Activated naive CD8-positive, alpha-beta T cell treated with anti-CD3 and anti-CD28 coated beads, Interleukin-2, amount 50 U/mL, for 24 hours (primary cell): ENCODE results near the gene DGKQ.
"Not testable (repeated sequence)": the region's sequence is repeated elsewhere in the genome, so short reads cannot be mapped to it uniquely, and the experiment has no call there.

ENCODE experiments used
- ATAC-seq: fragments of 150-1000 bp; cut with Tn5 transposase; one replicate; pipeline ENCODE4 v1.10.0; 2021
- DNase-seq: peaks from one replicate; pipeline ENCODE4 v3.0.0; 2021
- H3K27ac Mint-ChIP-seq: one replicate; pipeline ENCODE4 v1.8.0; 2021; ENCODE audit warnings: mild to moderate bottlenecking, mixed read lengths
- H3K27me3 Mint-ChIP-seq: one replicate; pipeline ENCODE4 v1.8.0; 2021; ENCODE audit warnings: mixed read lengths
- H3K36me3 Mint-ChIP-seq: one replicate; pipeline ENCODE4 v1.8.0; 2021; ENCODE audit warnings: low read depth, mixed read lengths
- H3K4me1 Mint-ChIP-seq: one replicate; pipeline ENCODE4 v1.8.0; 2021; ENCODE audit warnings: mixed read lengths
- H3K4me3 Mint-ChIP-seq: one replicate; pipeline ENCODE4 v1.8.0; 2021; ENCODE audit warnings: mild to moderate bottlenecking, moderate library complexity, mixed read lengths
- H3K9me3 Mint-ChIP-seq: one replicate; pipeline ENCODE4 v1.8.0; 2021; ENCODE audit warnings: mixed read lengths

DGKQ gene

GRCh38 chr4:984336-985054 is 11.1 kb upstream of the DGKQ start:
- Mint-ChIP-seq H3K27ac (no peak overlapping the region), H3K9me3 (no peaks in the 10 kb centered on the region), H3K27me3 (no peaks in the 10 kb centered on the region), H3K36me3 (no peaks in the 10 kb centered on the region), H3K4me1 (peaks cover 22% of the 10 kb centered on the region), H3K4me3 (peak overlapping the region; percentile 86)
- ATAC-seq: no peak
- no peak for DNase-seq

DNA sequence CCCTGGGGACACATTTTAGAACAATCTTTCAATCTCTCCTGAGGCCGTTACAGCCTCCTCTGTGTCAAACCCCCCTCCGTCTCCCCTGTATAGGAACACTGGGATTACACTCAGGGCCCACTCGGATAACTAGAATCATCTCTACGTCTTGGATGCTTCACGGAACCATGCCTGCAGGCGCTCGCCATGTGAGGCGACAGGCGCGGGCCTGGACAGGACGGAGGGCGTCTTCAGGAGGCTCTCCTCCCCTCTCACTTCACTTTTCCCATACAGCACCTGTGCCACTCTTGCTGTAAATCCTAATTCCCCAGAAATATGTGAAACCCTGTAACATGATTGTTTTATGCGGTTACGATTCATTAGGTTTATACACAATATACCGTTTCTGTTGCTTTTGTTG is 9.4 kb upstream of the DGKQ start:
- no peaks in the 10 kb centered on the region for H3K27me3 Mint-ChIP-seq

GRCh38 chr4:982291-982690 is 8.9 kb upstream of the DGKQ start:
- H3K27me3 Mint-ChIP-seq: no peaks in the 10 kb centered on the region
- no peak for ATAC-seq
- no peaks in the 10 kb centered on the region for H3K36me3 Mint-ChIP-seq
- no peak overlapping the region for H3K4me3 Mint-ChIP-seq
- peaks cover 22% of the 10 kb centered on the region for H3K4me1 Mint-ChIP-seq
- H3K27ac Mint-ChIP-seq: no peak overlapping the region
- no peak for DNase-seq
- no peaks in the 10 kb centered on the region for H3K9me3 Mint-ChIP-seq

More for the DNA sequence above, 9.4 kb upstream of the DGKQ start:
- DNase-seq: no peak
- Mint-ChIP-seq H3K9me3 (no peaks in the 10 kb centered on the region), H3K27ac (no peak overlapping the region), H3K4me3 (no peak overlapping the region), H3K4me1 (peaks cover 22% of the 10 kb centered on the region), H3K36me3 (no peaks in the 10 kb centered on the region)
- ATAC-seq: no peak

GRCh38 chr4:978957-979701 is 5.8 kb upstream of the DGKQ start:
- no peak for DNase-seq
- H3K9me3 Mint-ChIP-seq: no peaks in the 10 kb centered on the region
- no peaks in the 10 kb centered on the region for H3K36me3 Mint-ChIP-seq
- ATAC-seq: no peak
- no peak overlapping the region for H3K4me3 Mint-ChIP-seq
- no peaks in the 10 kb centered on the region for H3K4me1 Mint-ChIP-seq
- H3K27ac Mint-ChIP-seq: no peak overlapping the region
- H3K27me3 Mint-ChIP-seq: no peaks in the 10 kb centered on the region

DNA sequence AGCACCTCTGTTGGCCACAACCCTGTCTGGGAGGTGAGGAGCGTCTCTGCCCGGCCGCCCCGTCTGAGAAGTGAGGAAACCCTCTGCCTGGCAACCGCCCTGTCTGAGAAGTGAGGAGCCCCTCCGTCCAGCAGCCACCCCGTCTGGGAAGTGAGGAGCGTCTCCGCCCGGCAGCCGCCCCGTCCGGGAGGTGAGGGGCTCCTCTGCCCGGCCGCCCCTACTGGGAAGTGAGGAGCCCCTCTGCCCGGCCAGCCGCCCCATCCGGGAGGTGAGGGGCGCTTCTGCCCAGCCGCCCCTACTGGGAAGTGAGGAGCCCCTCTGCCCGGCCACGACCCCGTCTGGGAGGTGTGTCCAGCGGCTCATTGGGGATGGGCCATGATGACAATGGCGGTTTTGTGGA is 2.6 kb upstream of the DGKQ start:
- DNase-seq, H3K9me3 Mint-ChIP-seq, H3K27me3 Mint-ChIP-seq, H3K36me3 Mint-ChIP-seq, H3K27ac Mint-ChIP-seq, H3K4me3 Mint-ChIP-seq, H3K4me1 Mint-ChIP-seq, ATAC-seq: not testable (repeated sequence)

DNA sequence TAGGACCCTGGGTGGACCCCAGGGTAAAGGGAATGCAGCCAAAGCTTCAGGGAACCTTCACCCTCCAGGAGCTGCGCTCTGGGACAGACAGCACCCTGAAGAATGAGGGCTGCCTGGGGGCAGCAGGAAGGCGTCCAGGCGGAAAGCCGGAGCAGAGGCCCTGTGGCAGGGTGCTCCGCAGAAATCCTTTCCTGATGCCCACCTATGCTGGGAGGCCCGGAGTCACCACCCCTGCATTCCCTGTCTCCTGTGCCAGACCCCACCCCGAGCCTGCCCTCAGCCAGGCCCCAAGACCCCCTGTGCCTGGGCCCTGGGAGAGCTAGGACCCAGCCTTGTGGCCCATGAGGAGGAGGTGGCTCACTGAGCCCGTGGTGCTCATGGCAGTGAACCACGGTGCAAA is 1.3 kb upstream of the DGKQ start:
- no peak overlapping the region for H3K27ac Mint-ChIP-seq
- H3K4me1 Mint-ChIP-seq: peaks cover 11% of the 10 kb centered on the region
- H3K9me3 Mint-ChIP-seq: no peaks in the 10 kb centered on the region
- H3K27me3 Mint-ChIP-seq: no peaks in the 10 kb centered on the region
- no peak for ATAC-seq
- no peak for DNase-seq
- no peaks in the 10 kb centered on the region for H3K36me3 Mint-ChIP-seq
- H3K4me3 Mint-ChIP-seq: no peak overlapping the region

DNA sequence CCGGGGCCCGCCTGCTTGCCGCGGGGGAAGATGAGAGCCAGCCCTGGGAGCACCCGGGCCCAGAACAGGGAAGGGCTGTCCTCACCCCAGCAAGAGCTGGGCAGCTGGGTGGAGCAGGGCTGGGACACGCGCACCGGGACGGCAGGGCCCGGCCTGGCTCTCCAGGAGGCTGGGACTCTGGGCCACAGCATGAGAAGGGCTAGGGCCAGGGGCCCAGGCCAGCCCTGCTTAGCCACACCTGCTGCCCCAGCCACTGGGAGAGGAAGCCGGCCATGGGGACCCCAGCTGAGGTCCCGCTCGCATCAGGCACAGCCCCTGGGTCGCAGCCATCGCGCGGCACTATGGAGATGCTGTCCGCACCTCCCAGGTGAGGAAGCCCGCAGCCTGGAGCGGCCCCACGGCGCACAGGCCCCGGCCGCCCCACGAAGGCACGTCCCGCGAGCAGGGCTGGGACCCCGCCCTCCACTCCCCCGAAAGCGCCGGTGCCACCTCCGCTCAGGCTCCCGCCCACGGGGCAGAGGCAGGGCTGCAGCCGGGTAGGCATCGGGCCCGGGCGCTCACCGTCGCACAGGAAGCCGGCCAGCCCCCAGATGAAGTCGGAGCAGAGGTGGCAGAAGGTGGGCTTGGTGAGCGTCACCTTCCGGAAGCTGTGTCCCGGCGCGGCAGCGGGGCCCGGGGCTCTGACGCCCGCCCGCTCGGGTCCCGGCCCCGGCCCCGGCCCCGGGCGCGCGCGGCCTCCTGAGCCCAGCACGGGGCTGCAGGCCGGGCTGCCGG is 531 bp downstream of the DGKQ start:
- H3K9me3 Mint-ChIP-seq: no peaks in the 10 kb centered on the region
- no peak overlapping the region for H3K27ac Mint-ChIP-seq
- H3K27me3 Mint-ChIP-seq: no peaks in the 10 kb centered on the region
- peaks cover 11% of the 10 kb centered on the region for H3K4me1 Mint-ChIP-seq
- H3K4me3 Mint-ChIP-seq: peak overlapping the region; percentile 46
- H3K36me3 Mint-ChIP-seq: no peaks in the 10 kb centered on the region
- DNase-seq (peak; percentile 51), ATAC-seq (peak; percentile 35)

DNA sequence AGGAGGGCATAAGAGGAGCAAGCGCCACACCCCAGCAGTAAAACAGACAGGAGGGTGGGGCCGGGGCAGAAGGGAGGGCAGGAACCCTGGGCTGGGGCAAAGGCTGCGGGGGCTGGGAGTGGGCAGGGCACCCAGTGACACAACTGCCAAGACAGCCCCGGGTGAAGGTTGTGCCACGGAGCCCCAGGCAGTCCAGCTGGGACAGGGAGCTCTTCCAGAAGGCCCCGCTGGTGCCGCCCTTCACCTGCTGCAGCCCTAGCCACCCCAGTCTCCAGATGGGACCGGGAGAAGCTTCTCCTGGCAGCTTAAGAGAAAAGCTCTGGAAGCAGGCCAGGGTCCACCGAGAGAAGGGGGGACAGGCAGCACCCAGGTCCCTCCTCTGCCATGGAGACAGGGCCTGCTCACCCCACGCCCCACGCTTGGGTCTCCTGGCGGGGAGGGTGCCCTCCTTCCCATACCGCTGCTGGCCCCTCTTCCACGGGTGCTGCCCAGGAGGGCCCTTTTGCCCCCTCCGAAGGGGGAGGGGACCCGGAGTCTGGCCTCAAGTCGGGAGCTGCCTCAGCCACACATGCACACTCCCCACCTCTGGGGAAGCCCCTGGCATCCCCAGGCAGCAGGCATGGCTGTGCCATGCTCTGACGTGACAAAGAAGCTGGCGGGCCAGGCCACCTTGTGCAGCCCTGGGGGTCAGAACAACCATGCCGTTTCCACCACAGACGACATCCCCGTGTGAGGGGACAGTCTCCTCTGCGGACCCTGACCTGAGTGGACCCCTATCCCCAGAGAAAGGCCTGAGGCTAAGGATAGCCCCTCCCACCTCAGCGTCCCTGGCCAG is 1.5 kb downstream of the DGKQ start:
- H3K27ac Mint-ChIP-seq: no peak overlapping the region
- H3K4me1 Mint-ChIP-seq: peaks cover 11% of the 10 kb centered on the region
- no peak for DNase-seq
- H3K4me3 Mint-ChIP-seq: peak overlapping the region; percentile 46
- ATAC-seq: no peak
- H3K36me3 Mint-ChIP-seq: no peaks in the 10 kb centered on the region
- no peaks in the 10 kb centered on the region for H3K27me3 Mint-ChIP-seq
- no peaks in the 10 kb centered on the region for H3K9me3 Mint-ChIP-seq

DNA sequence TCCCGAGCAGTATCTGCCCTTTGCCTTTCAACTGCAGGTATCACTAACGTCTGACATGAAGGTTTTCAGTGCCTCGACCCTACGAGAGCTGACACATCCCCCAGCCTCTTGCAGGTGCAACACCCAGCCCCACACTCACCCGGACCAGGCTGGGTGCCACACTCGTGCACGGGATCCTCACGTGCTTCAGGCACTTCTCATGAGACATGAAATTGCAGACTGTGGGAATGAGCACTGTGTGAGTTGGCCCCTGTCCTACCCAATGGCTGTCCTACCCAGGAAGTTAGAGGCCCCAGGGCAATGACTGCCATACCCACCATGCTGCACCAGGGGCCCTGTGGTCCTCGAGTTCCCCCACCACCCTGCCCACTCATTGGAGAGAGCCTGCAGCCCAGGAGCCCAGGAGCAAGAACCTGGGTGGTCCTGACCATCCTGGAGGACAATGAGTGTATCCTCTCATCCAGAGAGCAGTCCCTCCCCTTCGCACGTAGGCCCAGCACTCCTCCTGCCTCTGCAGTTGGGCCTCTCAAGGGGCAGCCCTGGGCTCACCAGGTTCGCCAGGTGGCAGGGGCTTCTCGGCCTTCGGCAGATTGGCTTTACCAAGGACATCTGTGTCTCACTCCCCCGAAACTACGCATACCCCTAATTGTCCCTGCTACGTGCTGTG is 2.4 kb downstream of the DGKQ start:
- no peak for ATAC-seq

DNA sequence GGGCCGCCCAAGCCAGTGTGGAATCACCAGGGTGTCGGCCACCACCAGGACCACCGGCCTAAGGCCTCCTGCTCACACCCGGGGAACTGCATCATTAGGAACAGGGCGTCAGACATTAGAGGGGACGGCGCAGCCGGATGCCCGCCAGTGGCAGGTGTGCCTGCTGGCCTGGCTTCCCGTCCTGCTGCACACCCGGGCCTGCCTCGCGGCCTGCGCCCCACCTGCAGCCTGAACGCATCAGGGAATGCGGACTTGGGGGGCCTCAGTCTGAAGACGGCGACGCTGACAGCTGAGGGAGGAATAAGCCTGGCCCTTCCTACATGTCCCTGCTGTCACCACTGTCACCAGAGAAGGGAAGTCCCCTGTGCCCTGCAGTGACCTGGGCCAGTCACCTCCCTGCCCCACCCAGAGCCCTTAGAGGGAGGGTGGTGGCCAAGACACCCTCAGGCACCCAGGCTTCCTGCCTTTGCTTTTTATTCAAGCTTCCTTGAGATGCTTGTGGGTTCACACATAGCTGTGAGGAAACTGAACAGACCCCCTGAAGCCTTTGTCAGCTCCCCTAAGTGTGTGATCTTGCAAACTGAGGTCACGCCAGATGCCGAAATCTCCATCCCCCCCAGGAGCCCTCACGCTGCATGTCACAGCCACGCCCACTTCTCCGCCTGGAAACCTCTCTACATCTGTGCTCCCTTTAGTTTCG is 3.2 kb downstream of the DGKQ start:
- no peak overlapping the region for H3K4me3 Mint-ChIP-seq
- ATAC-seq: no peak

More for the DNA sequence above, 2.4 kb downstream of the DGKQ start:
- H3K9me3 Mint-ChIP-seq: no peaks in the 10 kb centered on the region
- peaks cover 11% of the 10 kb centered on the region for H3K4me1 Mint-ChIP-seq
- no peaks in the 10 kb centered on the region for H3K27me3 Mint-ChIP-seq
- no peak for DNase-seq
- no peak overlapping the region for H3K4me3 Mint-ChIP-seq
- H3K36me3 Mint-ChIP-seq: peaks cover under 1% of the 10 kb centered on the region
- H3K27ac Mint-ChIP-seq: no peak overlapping the region

GRCh38 chr4:968621-969394 is 4.6 kb downstream of the DGKQ start:
- no peak overlapping the region for H3K27ac Mint-ChIP-seq
- H3K4me3 Mint-ChIP-seq: no peak overlapping the region

More for the DNA sequence above, 3.2 kb downstream of the DGKQ start:
- DNase-seq: peak; percentile 23
- H3K9me3 Mint-ChIP-seq: no peaks in the 10 kb centered on the region
- no peak overlapping the region for H3K27ac Mint-ChIP-seq
- peaks cover 11% of the 10 kb centered on the region for H3K4me1 Mint-ChIP-seq
- peaks cover 1% of the 10 kb centered on the region for H3K36me3 Mint-ChIP-seq
- H3K27me3 Mint-ChIP-seq: no peaks in the 10 kb centered on the region

DNA sequence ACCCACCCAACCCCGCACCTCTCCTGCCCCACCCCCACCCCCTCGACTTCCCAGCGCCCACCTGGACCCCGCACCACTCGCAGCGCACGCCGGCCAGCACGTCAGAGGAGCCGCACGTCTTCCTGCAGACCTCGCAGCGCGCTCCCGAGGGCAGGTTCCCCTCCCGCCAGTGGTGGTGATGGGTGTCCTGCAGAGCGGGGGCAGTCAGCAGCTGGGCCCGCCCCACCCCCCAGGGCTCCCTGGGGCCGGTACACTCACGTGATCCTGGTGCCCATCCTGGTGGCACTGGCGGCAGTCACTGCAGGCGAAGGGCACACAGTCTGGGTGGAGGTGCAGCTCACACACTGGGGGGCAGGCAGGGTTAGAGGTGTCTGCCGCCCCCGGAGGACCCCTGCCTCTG is 5.1 kb downstream of the DGKQ start:
- DNase-seq (no peak), ATAC-seq (no peak)
- Mint-ChIP-seq H3K27ac (no peak overlapping the region), H3K36me3 (peaks cover 1% of the 10 kb centered on the region), H3K4me3 (no peak overlapping the region), H3K9me3 (no peaks in the 10 kb centered on the region), H3K4me1 (peaks cover 11% of the 10 kb centered on the region), H3K27me3 (no peaks in the 10 kb centered on the region)

More at GRCh38 chr4:968621-969394, 4.6 kb downstream of the DGKQ start:
- no peaks in the 10 kb centered on the region for H3K27me3 Mint-ChIP-seq
- H3K9me3 Mint-ChIP-seq: no peaks in the 10 kb centered on the region
- peaks cover 11% of the 10 kb centered on the region for H3K4me1 Mint-ChIP-seq
- ATAC-seq (no peak), DNase-seq (no peak)
- H3K36me3 Mint-ChIP-seq: peaks cover 1% of the 10 kb centered on the region
